Measurements from ENCODE around the gene MAPK8. TPM values are rescaled to one million over a fixed set of nuclear protein-coding genes. Genes with fewer than 3 reads are reported as not detected.

MAPK8 gene
- total RNA-seq, 4 donors from 2014 or later, result 29.7 to 126 (median 67.8) TPM

- in situ Hi-C loops (cut with MboI; ENCODE audit: low pct_ligation_motif_present in 1 of 4, low pct_unique_long_range_greater_than_20kb in 1 of 4, low sequenced_read_pairs in 3 of 4), result no loop called here
- no peaks in the 10 kb centered on the region for H3K36me3 ChIP-seq
Measured at GRCh38 chr10:48448796-48449195, 142.3 kb downstream of the MAPK8 start.

GRCh38 chr10:48449501-48450232 lies 143.2 kb downstream of the MAPK8 start:
- no peak for DNase-seq
- WGBS, 2 donors (ENCODE audit: low coverage in 1 of 2), result 88% methylated on average over 8 of the region's 19 CpGs; no CpG with 5 or more reads in 1 of the 2 donors
- TF ChIP-seq CTCF (IDR thresholded peaks at IDR 0.05) (no peak), EP300 (IDR thresholded peaks at IDR 0.05; ENCODE audit: low read depth) (no peak), POLR2A (IDR thresholded peaks at IDR 0.05) (no peak), POLR2AphosphoS5 (IDR thresholded peaks at IDR 0.05) (no peak)

More at GRCh38 chr10:48448796-48449195, 142.3 kb downstream of the MAPK8 start:
- intact Hi-C loops (cut with DNase I; ENCODE audit: low total_unique reads), result no loop called here
- WGBS, 2 donors (ENCODE audit: low coverage in 1 of 2), result 88% methylated on average over 4 of the region's 4 CpGs; no CpG with 5 or more reads in 1 of the 2 donors
- no peak for DNase-seq
- H3K4me3 ChIP-seq, result no peak overlapping the region
- TF ChIP-seq CTCF (IDR thresholded peaks at IDR 0.05), result no peak
- no peak for TF ChIP-seq POLR2AphosphoS5 (IDR thresholded peaks at IDR 0.05)
- no peak for TF ChIP-seq POLR2A (IDR thresholded peaks at IDR 0.05)
- TF ChIP-seq EP300 (IDR thresholded peaks at IDR 0.05; ENCODE audit: low read depth), result no peak
- no peaks in the 10 kb centered on the region for H3K27me3 ChIP-seq
- H3K4me1 ChIP-seq, result no peaks in the 10 kb centered on the region
- no peak overlapping the region for H3K27ac ChIP-seq
- no peaks in the 10 kb centered on the region for H3K9me3 ChIP-seq

GRCh38 chr10:48450233-48450740 lies 143.8 kb downstream of the MAPK8 start:
- DNase-seq, result no peak

More at GRCh38 chr10:48449501-48450232, 143.2 kb downstream of the MAPK8 start:
- Histone ChIP-seq H3K27ac (no peak overlapping the region), H3K27me3 (no peaks in the 10 kb centered on the region), H3K4me3 (no peak overlapping the region), H3K36me3 (no peaks in the 10 kb centered on the region), H3K9me3 (no peaks in the 10 kb centered on the region), H3K4me1 (no peaks in the 10 kb centered on the region)
- intact Hi-C loops (cut with DNase I; ENCODE audit: low total_unique reads) (no loop called here), in situ Hi-C loops (cut with MboI; ENCODE audit: low pct_ligation_motif_present in 1 of 4, low pct_unique_long_range_greater_than_20kb in 1 of 4, low sequenced_read_pairs in 3 of 4) (no loop called here)

More at GRCh38 chr10:48450233-48450740, 143.8 kb downstream of the MAPK8 start:
- Histone ChIP-seq H3K4me1 (no peaks in the 10 kb centered on the region), H3K36me3 (no peaks in the 10 kb centered on the region), H3K27ac (no peak overlapping the region), H3K27me3 (no peaks in the 10 kb centered on the region), H3K4me3 (no peak overlapping the region), H3K9me3 (no peaks in the 10 kb centered on the region)
- TF ChIP-seq POLR2AphosphoS5 (IDR thresholded peaks at IDR 0.05), result no peak
- TF ChIP-seq EP300 (IDR thresholded peaks at IDR 0.05; ENCODE audit: low read depth), result no peak
- no peak for TF ChIP-seq POLR2A (IDR thresholded peaks at IDR 0.05)
- no peak for TF ChIP-seq CTCF (IDR thresholded peaks at IDR 0.05)
- WGBS, 2 donors (ENCODE audit: low coverage in 1 of 2), result 95% methylated on average over 31 of the region's 49 CpGs; no CpG with 5 or more reads in 1 of the 2 donors
- intact Hi-C loops (cut with DNase I; ENCODE audit: low total_unique reads) (no loop called here), in situ Hi-C loops (cut with MboI; ENCODE audit: low pct_ligation_motif_present in 1 of 4, low pct_unique_long_range_greater_than_20kb in 1 of 4, low sequenced_read_pairs in 3 of 4) (no loop called here)

All from transverse colon (tissue), 4 donors.